ENCODE measurements around the gene PTHLH. TPM values are rescaled to one million over a fixed set of nuclear protein-coding genes. Genes with fewer than 3 reads are reported as not detected.
A peak's percentile ranks its signal among the peaks of the same experiment; 100 is the strongest.

Gene PTHLH
- polyA plus RNA-seq, result 775 to 851 TPM (median 827 TPM) in 3 replicates
- 37.3 TPM for polyA plus RNA-seq (2011; ENCODE audit: low read depth)
- 464 and 505 TPM in 2 replicates for polyA plus RNA-seq (2011; cell fraction: cytosol; rRNA removed)
- polyA plus RNA-seq (2011; cell fraction: nucleus; rRNA removed), result 2,708 and 2,894 TPM in 2 replicates
- 51.1 and 594 TPM in 2 replicates for polyA plus RNA-seq (2012; ENCODE audit: low replicate concordance)
- polyA minus RNA-seq, result 141 to 259 TPM (median 248 TPM) in 3 replicates
- polyA minus RNA-seq (2011; cell fraction: cytosol; rRNA and poly(A)+ RNA removed), result 312 TPM
- polyA minus RNA-seq (2011; cell fraction: nucleus; rRNA and poly(A)+ RNA removed), result 652 and 892 TPM in 2 replicates

DNA sequence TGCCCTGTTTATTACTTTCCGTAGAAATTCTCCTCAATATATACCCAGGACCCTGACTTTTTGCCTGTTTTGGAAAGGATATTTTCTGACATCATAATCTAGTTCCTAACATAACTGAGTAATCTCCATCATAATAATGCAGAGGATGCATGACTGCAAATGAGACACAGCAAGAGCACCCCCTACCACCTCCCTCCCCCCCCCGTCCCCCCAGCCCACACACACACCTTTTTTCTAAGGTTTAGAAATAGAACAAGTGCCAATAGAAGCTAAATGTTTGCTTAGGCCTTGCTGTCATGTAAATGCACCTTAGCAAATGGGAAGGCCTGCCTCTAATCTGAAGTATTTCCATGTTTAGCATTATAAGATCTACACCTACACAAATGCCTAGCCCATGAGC lies at the start of gene PTHLH:
Gene PTHLH, minus strand, starts transcription at position 13 of the 400 bp plus-strand sequence. CDS start 3,239 bp downstream, outside the sequence.
- no peaks in the 10 kb centered on the region for H3K9me3 ChIP-seq (ENCODE audit: control insufficient read depth, low read depth, low read length)
- H3K79me2 ChIP-seq (ENCODE audit: control insufficient read depth, insufficient read depth, low read length), result peaks cover 36% of the 10 kb centered on the region
- TF ChIP-seq EZH2 (IDR thresholded peaks at IDR 0.05; ENCODE audit: low read length) (no peak), CTCF (optimal IDR thresholded peaks at IDR 0.05 in 1 of 3, IDR thresholded peaks at IDR 0.05 in 1 of 3, conservative IDR thresholded peaks at IDR 0.05 in 1 of 3; ENCODE audit: extremely low read depth in 1 of 3, insufficient read depth in 2 of 3, low read length in 3 of 3) (no peak)
- dilution Hi-C loops (cut with MboI; ENCODE audit: extremely low pct_ligation_motif_present, low sequenced_read_pairs), result no loop called here
- H3K27me3 ChIP-seq (ENCODE audit: control insufficient read depth, extremely low read depth, insufficient read depth, low read length), result no peaks in the 10 kb centered on the region
- H3K4me3 ChIP-seq (ENCODE audit: control insufficient read depth in 2 of 3, extremely low read depth in 1 of 3, insufficient read depth in 2 of 3, low read depth in 1 of 3, low read length in 3 of 3), result peak within 1 kb of the TSS; percentile 75 to 93 (median 83)
- no peaks in the 10 kb centered on the region for H4K20me1 ChIP-seq (ENCODE audit: control insufficient read depth, extremely low read depth, insufficient read depth, low read length)
- H3K9me1 ChIP-seq (ENCODE audit: control insufficient read depth, extremely low read depth, insufficient read depth, low read length), result no peaks in the 10 kb centered on the region
- H2AFZ ChIP-seq (ENCODE audit: control insufficient read depth, low read length), result no peak within 1 kb of the TSS
- H3K4me2 ChIP-seq (ENCODE audit: control insufficient read depth, extremely low read depth, insufficient read depth, low read depth, low read length), result peak within 1 kb of the TSS; percentile 98
- H3K36me3 ChIP-seq (ENCODE audit: control insufficient read depth in 2 of 2, extremely low read depth in 1 of 2, insufficient read depth in 2 of 2, low read length in 2 of 2), result peaks cover 0 to 7% of the 10 kb centered on the region in 2 experiments
- DNase-seq (ENCODE audit: low read depth, low spot score) (no peak), FAIRE-seq (no peak)
- H3K27ac ChIP-seq (ENCODE audit: control insufficient read depth, insufficient read depth, low read length), result peak within 1 kb of the TSS; percentile 99
- peaks cover 52% of the 10 kb centered on the region for H3K4me1 ChIP-seq (ENCODE audit: control insufficient read depth, extremely low read depth, insufficient read depth, low read length)
- H3K9ac ChIP-seq (ENCODE audit: control insufficient read depth, extremely low read depth, insufficient read depth, low read length), result peak within 1 kb of the TSS; percentile 96

DNA sequence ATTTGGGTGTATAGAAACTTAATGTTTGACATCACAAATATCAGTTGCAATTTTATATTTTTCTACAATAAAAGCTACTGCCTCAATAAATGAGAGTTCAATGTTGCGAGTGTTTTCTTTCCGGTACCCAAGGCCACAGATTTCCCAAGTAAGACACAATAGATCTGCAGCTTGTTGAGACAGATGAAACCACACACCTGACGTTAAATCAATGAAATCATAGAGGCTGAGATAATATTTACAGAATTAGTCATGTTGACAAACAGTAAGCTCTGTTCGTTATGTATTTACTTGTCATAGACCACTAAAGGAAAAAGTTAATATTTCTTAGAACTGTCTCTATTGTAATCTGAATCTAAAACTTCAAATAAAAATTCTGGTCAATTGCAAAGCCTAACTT lies 49.2 kb upstream of the PTHLH start:
- Histone ChIP-seq H3K4me3 (ENCODE audit: control insufficient read depth in 2 of 3, extremely low read depth in 1 of 3, insufficient read depth in 2 of 3, low read depth in 1 of 3, low read length in 3 of 3) (no peak overlapping the region), H3K9me3 (ENCODE audit: control insufficient read depth, low read depth, low read length) (no peaks in the 10 kb centered on the region), H2AFZ (ENCODE audit: control insufficient read depth, low read length) (no peak overlapping the region), H4K20me1 (ENCODE audit: control insufficient read depth, extremely low read depth, insufficient read depth, low read length) (no peaks in the 10 kb centered on the region), H3K27me3 (ENCODE audit: control insufficient read depth, extremely low read depth, insufficient read depth, low read length) (no peaks in the 10 kb centered on the region), H3K79me2 (ENCODE audit: control insufficient read depth, insufficient read depth, low read length) (no peaks in the 10 kb centered on the region), H3K9me1 (ENCODE audit: control insufficient read depth, extremely low read depth, insufficient read depth, low read length) (no peaks in the 10 kb centered on the region), H3K27ac (ENCODE audit: control insufficient read depth, insufficient read depth, low read length) (peak overlapping the region; percentile 97), H3K9ac (ENCODE audit: control insufficient read depth, extremely low read depth, insufficient read depth, low read length) (peak overlapping the region; percentile 47), H3K4me1 (ENCODE audit: control insufficient read depth, extremely low read depth, insufficient read depth, low read length) (peaks cover 63% of the 10 kb centered on the region), H3K36me3 (ENCODE audit: control insufficient read depth in 2 of 2, extremely low read depth in 1 of 2, insufficient read depth in 2 of 2, low read length in 2 of 2) (no peaks in the 10 kb centered on the region), H3K4me2 (ENCODE audit: control insufficient read depth, extremely low read depth, insufficient read depth, low read depth, low read length) (peak overlapping the region; percentile 7)
- FAIRE-seq (no peak), DNase-seq (ENCODE audit: low read depth, low spot score) (no peak)
- dilution Hi-C loops (cut with MboI; ENCODE audit: extremely low pct_ligation_motif_present, low sequenced_read_pairs), result no loop called here
- no peak for TF ChIP-seq EZH2 (IDR thresholded peaks at IDR 0.05; ENCODE audit: low read length)
- TF ChIP-seq CTCF (optimal IDR thresholded peaks at IDR 0.05 in 1 of 3, IDR thresholded peaks at IDR 0.05 in 1 of 3, conservative IDR thresholded peaks at IDR 0.05 in 1 of 3; ENCODE audit: extremely low read depth in 1 of 3, insufficient read depth in 2 of 3, low read length in 3 of 3), result no peak
